AG04449 (cell line): ENCODE results near the gene MAG.

ENCODE experiments used
- CTCF ChIA-PET: fragments of 350-600 bp; formaldehyde crosslinking; extraction: SDS; loops from one replicate; lab custom pipeline; 2021; ENCODE audit warnings: antibody characterized with exemption; lab: Yijun Ruan, JAX
- POLR2A ChIA-PET: fragments of 400-600, 350-600 bp; formaldehyde crosslinking; extraction: SDS; loops from one replicate; lab custom pipeline; 2020; ENCODE audit warnings: antibody characterized with exemption, inconsistent platforms; lab: Yijun Ruan, JAX
- DNase-seq: peaks from one replicate; pipeline ENCODE4 v3.0.0-alpha.2; 2010; ENCODE audit warnings: low read depth, low spot score
- H3K4me3 ChIP-seq: 2 replicates; pipeline ENCODE4 v1.5.1; 2011; ENCODE audit warnings: low read depth, mild to moderate bottlenecking, control low read depth, low read length
- CTCF ChIP-seq: IDR thresholded peaks from one replicate; pipeline ENCODE4 v1.5.1; 2011; ENCODE audit warnings: mild to moderate bottlenecking, moderate library complexity, low read length, control low read depth, inconsistent platforms; ENCODE audit not compliant: insufficient read depth; ENCODE audit errors: missing control alignments

Gene MAG

GRCh38 chr19:35293363-35293739 is 1.4 kb downstream of the MAG start:
- TF ChIP-seq CTCF = no peak

DNA sequence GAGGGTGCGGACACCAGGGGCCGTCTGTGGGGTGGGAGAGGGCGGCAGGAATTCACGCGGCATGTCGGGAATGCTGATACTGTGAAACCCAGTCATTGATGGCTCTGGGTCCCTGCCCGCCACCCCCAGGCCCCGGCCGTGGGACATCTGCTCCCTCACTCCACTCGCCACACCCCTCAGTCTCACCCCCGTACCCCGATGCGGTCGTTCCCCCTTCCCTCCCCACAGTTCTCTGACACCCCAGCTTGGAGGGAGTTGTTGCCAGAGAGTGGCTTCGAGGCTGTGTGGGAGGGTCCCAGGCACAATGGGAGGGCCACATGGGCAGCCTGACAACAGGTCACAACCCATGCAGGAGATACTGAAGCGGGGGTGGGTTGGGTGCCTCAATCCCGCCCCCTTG is 1.8 kb downstream of the MAG start:
- no peak for DNase-seq
- H3K4me3 ChIP-seq = no peak overlapping the region
- TF ChIP-seq CTCF = no peak
- ChIA-PET CTCF (no interaction called here), POLR2A (no interaction called here)

More at GRCh38 chr19:35293363-35293739, 1.4 kb downstream of the MAG start:
- no peak for DNase-seq
- CTCF ChIA-PET = no interaction called here
- POLR2A ChIA-PET = no interaction called here
- H3K4me3 ChIP-seq = no peak overlapping the region

DNA sequence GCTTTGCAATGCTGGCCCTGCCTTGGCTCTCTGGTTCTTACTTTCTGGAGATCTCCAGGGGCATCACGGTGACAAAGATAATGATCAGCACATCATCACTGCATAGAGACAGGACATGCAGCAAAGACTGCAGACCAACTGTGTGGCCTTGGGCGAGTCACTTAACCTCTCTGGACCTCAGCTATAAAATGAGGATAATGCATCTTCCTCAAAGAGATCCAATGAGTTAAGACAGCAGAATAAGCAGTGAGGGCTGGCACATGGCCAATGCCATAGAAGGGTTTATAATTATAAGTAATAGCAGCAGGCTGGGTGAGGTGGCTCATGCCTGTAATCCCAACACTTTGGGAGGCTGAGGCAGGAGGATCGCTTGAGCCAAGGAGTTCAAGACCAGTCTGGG is 2.4 kb downstream of the MAG start:
- ChIA-PET POLR2A (interaction anchor here (0.7 kb wide), 1 partner anchor 834 kb away, joined by 4 read pairs; no protein-coding TSS in a partner anchor), CTCF (no interaction called here)
- H3K4me3 ChIP-seq = no peak overlapping the region
- DNase-seq = no peak
- TF ChIP-seq CTCF = no peak

DNA sequence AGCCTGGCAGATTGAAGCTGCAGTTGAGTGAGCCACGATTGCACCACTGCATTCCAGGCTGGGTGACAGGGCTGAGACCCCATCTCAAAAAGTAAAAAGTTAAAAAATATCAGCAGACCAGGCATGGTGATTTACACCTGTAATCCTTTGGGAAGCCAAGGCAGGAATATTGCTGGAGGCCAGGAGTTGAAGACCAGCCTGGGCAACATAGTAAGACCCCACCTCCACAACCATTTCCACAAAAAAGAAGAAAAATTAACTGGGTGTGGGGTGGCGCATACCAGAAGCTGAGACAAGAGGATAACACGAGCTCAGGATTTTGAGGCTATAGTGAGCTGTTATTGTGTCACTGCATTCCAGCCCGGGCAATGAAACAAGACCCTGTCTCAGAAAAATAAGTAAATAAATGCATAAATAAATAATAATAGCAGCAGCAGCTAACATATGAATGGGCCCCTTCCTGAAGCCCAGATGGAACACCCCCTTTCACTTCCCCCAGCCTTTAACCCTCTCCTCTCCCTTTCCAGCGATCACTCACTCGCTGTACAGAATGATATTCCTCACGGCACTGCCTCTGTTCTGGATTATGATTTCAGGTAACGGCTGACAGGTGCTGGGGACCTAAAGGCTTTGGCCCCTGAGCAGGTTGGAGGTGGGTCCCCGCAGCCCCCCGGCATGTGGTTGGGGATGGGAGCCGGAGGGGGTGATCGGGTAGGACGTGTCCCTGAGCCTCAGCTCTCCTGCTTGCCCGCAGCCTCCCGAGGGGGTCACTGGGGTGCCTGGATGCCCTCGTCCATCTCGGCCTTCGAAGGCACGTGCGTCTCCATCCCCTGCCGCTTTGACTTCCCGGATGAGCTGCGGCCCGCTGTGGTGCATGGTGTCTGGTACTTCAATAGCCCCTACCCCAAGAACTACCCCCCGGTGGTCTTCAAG is 3.2 kb downstream of the MAG start:
- H3K4me3 ChIP-seq = no peak overlapping the region
- TF ChIP-seq CTCF = no peak
- ChIA-PET CTCF (no interaction called here), POLR2A (interaction anchor here (0.7 kb wide), 1 partner anchor 833 kb away, joined by 4 read pairs; no protein-coding TSS in a partner anchor)
- no peak for DNase-seq

DNA sequence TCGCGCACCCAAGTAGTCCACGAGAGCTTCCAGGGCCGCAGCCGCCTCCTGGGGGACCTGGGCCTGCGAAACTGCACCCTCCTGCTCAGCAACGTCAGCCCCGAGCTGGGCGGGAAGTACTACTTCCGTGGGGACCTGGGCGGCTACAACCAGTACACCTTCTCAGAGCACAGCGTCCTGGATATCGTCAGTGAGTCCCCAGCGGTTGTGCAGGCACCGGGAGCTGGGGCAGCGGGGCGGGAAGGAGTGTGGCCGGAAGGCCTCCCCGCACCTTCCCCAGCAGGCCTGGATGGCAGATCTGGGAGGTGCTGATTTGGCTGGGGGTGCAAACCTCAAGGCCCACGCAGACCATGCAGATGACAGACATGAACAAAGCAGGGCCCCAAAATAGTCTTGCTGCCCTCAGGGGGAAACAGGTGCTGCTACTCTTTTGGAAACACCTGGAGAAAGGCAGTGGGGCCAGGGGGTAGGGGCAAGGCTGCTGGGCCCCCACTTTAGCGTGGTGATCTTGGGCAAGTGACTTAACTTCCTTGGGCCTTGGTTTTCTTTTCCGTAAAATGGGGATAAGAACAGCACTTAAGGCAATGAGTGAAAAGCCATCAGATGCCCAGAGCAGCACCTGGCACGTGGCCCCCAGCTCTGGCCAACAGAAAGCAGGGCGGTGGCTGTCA is 4.0 kb downstream of the MAG start:
- no peak overlapping the region for H3K4me3 ChIP-seq
- no peak for DNase-seq
- ChIA-PET POLR2A (no interaction called here), CTCF (no interaction called here)
- no peak for TF ChIP-seq CTCF
